HG02943 (cell line): ENCODE results near the gene USP34.

Source experiments
- ATAC-seq: cut with Tn5 transposase; IDR thresholded peaks from one replicate; pipeline ENCODE4 v1.9.1; 2021; ENCODE audit warnings: mild to moderate bottlenecking, low read depth, moderate library complexity; ENCODE audit not compliant: unreplicated experiment

The USP34 gene

GRCh38 chr2:61334466-61334865 is 136.4 kb downstream of the USP34 start:
- no peak for ATAC-seq

- no peak for ATAC-seq
Measured at GRCh38 chr2:61328707-61329251, 142.1 kb downstream of the USP34 start.

- no peak for ATAC-seq
Measured at GRCh38 chr2:61327173-61327572, 143.7 kb downstream of the USP34 start.

- no peak for ATAC-seq
Measured at GRCh38 chr2:61326423-61326822, 144.5 kb downstream of the USP34 start.

GRCh38 chr2:61320181-61320580 is 150.7 kb downstream of the USP34 start:
- ATAC-seq = no peak

- ATAC-seq = no peak
Measured at GRCh38 chr2:61318553-61318952, 152.3 kb downstream of the USP34 start.

GRCh38 chr2:61295981-61296380 is 174.9 kb downstream of the USP34 start:
- ATAC-seq = no peak

- no peak for ATAC-seq
Measured at GRCh38 chr2:61291851-61292575, 178.9 kb downstream of the USP34 start.

GRCh38 chr2:61288070-61288841 is 182.6 kb downstream of the USP34 start:
- ATAC-seq = no peak

GRCh38 chr2:61287254-61287653 is 183.6 kb downstream of the USP34 start:
- ATAC-seq = no peak

- ATAC-seq = no peak
Measured at GRCh38 chr2:61283443-61284160, 187.3 kb downstream of the USP34 start.

GRCh38 chr2:61282104-61282590 is 188.7 kb downstream of the USP34 start:
- ATAC-seq = no peak

GRCh38 chr2:61281321-61281720 is 189.6 kb downstream of the USP34 start:
- no peak for ATAC-seq

GRCh38 chr2:61277756-61278155 is 193.1 kb downstream of the USP34 start:
- ATAC-seq = no peak

- no peak for ATAC-seq
Measured at GRCh38 chr2:61275575-61276184, 195.2 kb downstream of the USP34 start.

GRCh38 chr2:61272421-61273070 is 198.3 kb downstream of the USP34 start:
- ATAC-seq = no peak

- ATAC-seq = no peak
Measured at GRCh38 chr2:61268249-61268648, 202.6 kb downstream of the USP34 start.

- no peak for ATAC-seq
Measured at GRCh38 chr2:61266632-61267505, 204.0 kb downstream of the USP34 start.

GRCh38 chr2:61263830-61264229 is 207.1 kb downstream of the USP34 start:
- ATAC-seq = no peak
